Ishikawa (cell line): ENCODE measurements around the gene ELMO3.

Experiments used
- CEBPB ChIP-seq: IDR thresholded peaks from 2 replicates; pipeline ENCODE4 v1.6.1; 2012
- CREB1 ChIP-seq: IDR thresholded peaks from 2 replicates; pipeline ENCODE4 v1.6.1; 2012; ENCODE audit warnings: low read depth
- EGR1 ChIP-seq: IDR thresholded peaks from 2 replicates; pipeline ENCODE4 v1.6.1; 2012
- EP300 ChIP-seq: IDR thresholded peaks from 2 replicates; pipeline ENCODE4 v1.6.1; 2012; ENCODE audit warnings: borderline replicate concordance
- MAX ChIP-seq: IDR thresholded peaks from 2 replicates; pipeline ENCODE4 v1.6.1; 2012
- NFIC ChIP-seq: IDR thresholded peaks from 2 replicates; pipeline ENCODE4 v1.6.1; 2012
- REST ChIP-seq: IDR thresholded peaks from 2 replicates; pipeline ENCODE4 v1.6.1; 2012; ENCODE audit warnings: low read depth, mild to moderate bottlenecking
- TAF1 ChIP-seq: IDR thresholded peaks from 2 replicates; pipeline ENCODE4 v1.6.1; 2012; ENCODE audit warnings: low read depth, mild to moderate bottlenecking
- TCF12 ChIP-seq: IDR thresholded peaks from 2 replicates; pipeline ENCODE4 v1.6.1; 2012; ENCODE audit warnings: low read depth
- TEAD4 ChIP-seq: IDR thresholded peaks from 2 replicates; pipeline ENCODE4 v1.6.1; 2012
- USF1 ChIP-seq: IDR thresholded peaks from 2 replicates; pipeline ENCODE4 v1.6.1; 2012
- YY1 ChIP-seq: IDR thresholded peaks from 2 replicates; pipeline ENCODE4 v1.6.1; 2012; ENCODE audit warnings: low read depth

GRCh38 chr16:67233596-67233995 lies 34.7 kb downstream of the ELMO3 start:
- TF ChIP-seq USF1 (no peak), TCF12 (no peak), TEAD4 (no peak), TAF1 (no peak), MAX (no peak), EP300 (no peak), YY1 (no peak), CREB1 (no peak), NFIC (no peak), CEBPB (no peak), EGR1 (no peak), REST (no peak)
